ENCODE data around the gene HPS3.

GRCh38 chr3:149091983-149092382 is 37.5 kb upstream of the HPS3 start:
- TF ChIP-seq CTCF (IDR thresholded peaks at IDR 0.05): no peak
- no peak for TF ChIP-seq EZH2phosphoT487 (IDR thresholded peaks at IDR 0.05; ENCODE audit: borderline replicate concordance, low read depth)
- TF ChIP-seq NFIC (IDR thresholded peaks at IDR 0.05; ENCODE audit: borderline replicate concordance): no peak
- no peak for TF ChIP-seq GABPA (IDR thresholded peaks at IDR 0.05; ENCODE audit: low read depth)
- TF ChIP-seq RCOR1 (IDR thresholded peaks at IDR 0.05; ENCODE audit: low read length): no peak
- TF ChIP-seq FOSL2 (IDR thresholded peaks at IDR 0.05; ENCODE audit: borderline replicate concordance, low read depth): no peak

Data from SK-N-SH (cell line).